K562 (cell line): Measurements from ENCODE around the gene EHD2. TPM values are rescaled to one million over a fixed set of nuclear protein-coding genes. Genes with fewer than 3 reads are reported as not detected.

Experiments used
- BMI1 ChIP-seq: fragments of 150-350 bp; IDR thresholded peaks from 2 replicates; pipeline ENCODE4 v1.6.1; 2014; ENCODE audit warnings: low read length
- CBX8 ChIP-seq: fragments of 200-600 bp; sonication (generic); IDR thresholded peaks from 2 replicates; pipeline ENCODE4 v1.6.1; 2012; ENCODE audit warnings: borderline replicate concordance, mixed run types, low read depth, mild to moderate bottlenecking, moderate library complexity, mixed read lengths, low read length, control low read depth, inconsistent platforms; ENCODE audit not compliant: poor library complexity, severe bottlenecking; ENCODE audit errors: extremely low read depth
- CEBPZ ChIP-seq: fragments of 150-350 bp; IDR thresholded peaks from 2 replicates; pipeline ENCODE4 v1.6.1; 2014; ENCODE audit warnings: low read depth, mild to moderate bottlenecking, low read length, borderline replicate concordance
- CSDE1 ChIP-seq, 2 experiments: fragments of 450-650 bp; IDR thresholded peaks; 2 replicates each; pipeline ENCODE4 v1.6.1; 2016; ENCODE audit warnings: mild to moderate bottlenecking in 1 of 2
- DNMT1 ChIP-seq: fragments of 450-650 bp; IDR thresholded peaks from 2 replicates; pipeline ENCODE4 v1.6.1; 2016; ENCODE audit warnings: antibody characterized with exemption, mild to moderate bottlenecking
- IRF2 ChIP-seq: sonication (generic); formaldehyde crosslinking; IDR thresholded peaks from 2 replicates; pipeline ENCODE4 v1.8.1; 2022; ENCODE audit warnings: mild to moderate bottlenecking, missing genetic modification reagents
- MCM3 ChIP-seq: fragments of 450-650 bp; IDR thresholded peaks from 2 replicates; pipeline ENCODE4 v1.6.1; 2016
- NR0B1 ChIP-seq: fragments of 450-650 bp; IDR thresholded peaks from one replicate; pipeline ENCODE4 v1.6.1; 2018; ENCODE audit warnings: mild to moderate bottlenecking, moderate library complexity; ENCODE audit not compliant: partially characterized antibody
- NR2C2 ChIP-seq, 2 experiments: fragments of 200-800 bp in 1 of 2; sonication (Bioruptor generic) in 1 of 2; sonication (generic) in 1 of 2; formaldehyde crosslinking in 1 of 2; IDR thresholded peaks; 2 replicates each; pipeline versions ENCODE4 v1.6.1 to v1.8.0; 2016 to 2022; ENCODE audit warnings: mild to moderate bottlenecking in 1 of 2, missing compliant biosample characterization in 1 of 2, missing genetic modification characterization in 1 of 2, missing genetic modification reagents in 1 of 2
- NR3C1 ChIP-seq: sonication (generic); formaldehyde crosslinking; IDR thresholded peaks from 2 replicates; pipeline ENCODE4 v1.8.1; 2022; ENCODE audit warnings: missing genetic modification reagents
- PCBP2 ChIP-seq: fragments of 200-400 bp; formaldehyde crosslinking; IDR thresholded peaks from 2 replicates; pipeline ENCODE4 v1.6.1; 2018; ENCODE audit warnings: low read length, low read depth, mild to moderate bottlenecking, moderate library complexity; ENCODE audit not compliant: poor library complexity, severe bottlenecking
- RFX5 ChIP-seq: IDR thresholded peaks from 2 replicates; pipeline ENCODE4 v1.6.1; 2011; ENCODE audit warnings: low read depth, mild to moderate bottlenecking, improper control_type of control experiment, low read length
- TOE1 ChIP-seq, 2 experiments: fragments of 450-650 bp in 1 of 2; sonication (generic) in 1 of 2; formaldehyde crosslinking in 1 of 2; IDR thresholded peaks; 2 replicates each; pipeline versions ENCODE4 v1.7.1 to v1.8.0; 2016 to 2022; ENCODE audit warnings: borderline replicate concordance in 2 of 2, mild to moderate bottlenecking in 2 of 2, antibody characterized with exemption in 1 of 2, inconsistent platforms in 1 of 2, low read depth in 1 of 2, missing genetic modification reagents in 1 of 2, moderate library complexity in 1 of 2
- ZBTB11 ChIP-seq, 3 experiments: fragments of 200-800 bp in 1 of 3; fragments of 250-450 bp in 1 of 3; fragments of 450-650 bp in 1 of 3; sonication (Bioruptor Pico) in 1 of 3; sonication (Bioruptor generic) in 1 of 3; formaldehyde crosslinking in 1 of 3; IDR thresholded peaks; 2 replicates each; pipeline versions ENCODE4 v1.6.1 to v1.8.0; 2016 to 2022; ENCODE audit warnings: mild to moderate bottlenecking in 2 of 3, missing genetic modification characterization in 2 of 3, missing compliant biosample characterization in 1 of 3, moderate library complexity in 1 of 3
- ZNF696 ChIP-seq: fragments of 250-450 bp; sonication (Bioruptor Pico); conservative IDR thresholded peaks from 2 replicates; pipeline ENCODE4 v1.4.0; 2020; ENCODE audit warnings: mild to moderate bottlenecking, moderate library complexity
- polyA plus RNA-seq, 8 experiments: library from polyadenylated mRNA; depleted of rRNA in 4 of 8; stranded (reverse) in 5 of 8; unstranded in 3 of 8; fragments of >200 nt; fragmentation: Nextera tagmentation in 2 of 8; fragmentation: Illumina TruSeq in 1 of 8; extraction: Ambion mirVana in 2 of 8; extraction: Trizol in 1 of 8; gene quantifications; 2 replicates each; pipeline versions ENCODE4 v1.2.1 to v1.2.3, GENCODE V29; 2011 to 2014; ENCODE audit warnings: inconsistent platforms in 1 of 8, missing spikeins in 1 of 8
- total RNA-seq, 7 experiments: library from RNA; depleted of rRNA in 6 of 7; stranded (reverse); fragments of >200 nt in 6 of 7; fragmentation: Illumina TruSeq in 2 of 7; extraction: Trizol in 2 of 7; gene quantifications; 2 replicates each; pipeline versions ENCODE4 v1.2.1 to v1.2.3, GENCODE V29; 2011 to 2021; ENCODE audit warnings: low replicate concordance in 1 of 7

The EHD2 gene
- total and polyA plus RNA-seq, 9 of the 15 experiments (the other 6 are each of a cell fraction or from before 2014, with no cell fraction given), result 1.7 to 32.2 (median 3.0) TPM

DNA sequence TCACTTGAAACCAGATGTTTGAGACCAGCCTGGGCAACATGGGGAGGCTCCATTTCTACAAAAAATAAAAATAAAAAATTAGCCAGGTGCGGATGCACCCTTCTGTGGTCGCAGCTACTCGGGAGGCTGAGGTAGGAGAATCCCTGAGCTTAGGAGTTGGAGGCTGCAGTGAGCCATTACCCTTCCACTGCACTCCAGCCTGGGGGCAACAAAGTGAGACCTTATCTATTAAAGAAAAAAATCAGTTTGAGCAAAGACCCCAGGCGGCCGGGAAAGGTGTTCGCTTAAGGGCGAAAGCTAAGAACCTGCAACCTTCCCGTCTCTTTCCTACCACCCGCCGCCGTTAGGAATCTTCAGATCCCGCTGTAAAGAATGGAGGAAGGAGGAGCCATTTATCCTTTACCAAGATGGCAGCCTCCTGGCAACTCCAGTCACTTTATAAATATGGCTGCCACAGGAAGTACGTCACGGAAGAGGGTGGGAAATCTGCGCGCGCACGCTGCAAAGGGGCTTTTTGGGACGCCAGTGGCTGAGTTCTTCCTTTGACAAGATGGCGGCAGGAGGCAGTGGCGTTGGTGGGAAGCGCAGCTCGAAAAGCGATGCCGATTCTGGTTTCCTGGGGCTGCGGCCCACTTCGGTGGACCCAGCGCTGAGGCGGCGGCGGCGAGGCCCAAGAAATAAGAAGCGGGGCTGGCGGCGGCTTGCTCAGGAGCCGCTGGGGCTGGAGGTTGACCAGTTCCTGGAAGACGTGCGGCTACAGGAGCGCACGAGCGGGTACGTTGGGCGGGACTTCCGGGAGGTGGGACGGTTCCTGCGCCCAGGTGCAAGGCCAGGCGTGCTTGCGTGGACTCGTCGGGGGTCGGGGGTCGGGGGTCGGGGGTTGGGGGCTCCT lies 32.0 kb downstream of the EHD2 start, which contains the start of gene NOP53 (continued):
- peak in 1 of 3 experiments; percentile 84; a peak in 2 of 6 replicates for TF ChIP-seq ZBTB11 (CRISPR knock-in tag; IDR thresholded peaks at IDR 0.05)
- TF ChIP-seq NR3C1, result no peak
- no peak for TF ChIP-seq PCBP2
- no peak for TF ChIP-seq BMI1
- no peak for TF ChIP-seq ZNF696 (CRISPR knock-in tag)
- peak; percentile 25; the same call in 1 of the 2 replicates for TF ChIP-seq NR2C2 (CRISPR knock-in tag; IDR thresholded peaks at IDR 0.05)
- peak; percentile 89 for TF ChIP-seq NR2C2 (tag; IDR thresholded peaks at IDR 0.05)
- TF ChIP-seq TOE1 (IDR thresholded peaks at IDR 0.05; ENCODE audit: borderline replicate concordance), result 0 out of 2 replicates have a peak, but pooled peaks have one; percentile 62
- TF ChIP-seq TOE1 (CRISPR knock-in tag; IDR thresholded peaks at IDR 0.05; ENCODE audit: borderline replicate concordance, low read depth), result no peak
- TF ChIP-seq CEBPZ, result no peak
- TF ChIP-seq CBX8, result no peak
- TF ChIP-seq MCM3, result no peak
- TF ChIP-seq NR0B1, result no peak
- TF ChIP-seq RFX5, result no peak
- TF ChIP-seq IRF2, result no peak
- TF ChIP-seq CSDE1 (IDR thresholded peaks at IDR 0.05), result peak in 1 of 2 experiments; percentile 95; a peak in 2 of 4 replicates
- no peak for TF ChIP-seq DNMT1
